PC-3 (cell line): Measurements from ENCODE around the gene WNT5B.

Source experiments
- CTCF ChIP-seq: fragments of 300-600 bp; sonication (generic); conservative IDR thresholded peaks from 2 replicates; pipeline ENCODE4 v1.5.1; 2017; ENCODE audit warnings: antibody characterized with exemption, low read depth, mild to moderate bottlenecking, low read length
- EZH2 ChIP-seq: fragments of 300-600 bp; sonication (generic); IDR thresholded peaks from one replicate; pipeline ENCODE4 v1.6.1; 2017; ENCODE audit warnings: antibody characterized with exemption, mild to moderate bottlenecking, low read length; ENCODE audit not compliant: unreplicated experiment
- EZH2phosphoT487 ChIP-seq: fragments of 300-600 bp; sonication (generic); IDR thresholded peaks from 2 replicates; pipeline ENCODE4 v1.6.1; 2018; ENCODE audit warnings: mild to moderate bottlenecking, antibody characterized with exemption, low read length, borderline replicate concordance

- TF ChIP-seq CTCF = no peak
- no peak for TF ChIP-seq EZH2
- TF ChIP-seq EZH2phosphoT487 = no peak
Measured at GRCh38 chr12:1619587-1619986, 9.4 kb upstream of the WNT5B start.
